Gastrocnemius medialis (tissue), 4 donors: ENCODE data around the gene SFXN3. TPM values are rescaled to one million over a fixed set of nuclear protein-coding genes. Genes with fewer than 3 reads are reported as not detected.

Experiments
- ATAC-seq, 2 donors: fragments of 150-250 bp; one replicate each; pipeline ENCODE4 v1.9.1; 2016
- DNase-seq, 2 donors: peaks; one replicate each; pipeline ENCODE4 v3.0.0-alpha.2; 2019
- H3K27ac ChIP-seq, 4 donors: fragments of 200-600 bp; sonication (generic); 1 replicate in 1 of 4; 2 replicates in 3 of 4; pipeline ENCODE4 v1.5.1; 2016 to 2018; ENCODE audit warnings: mild to moderate bottlenecking in 2 of 4, moderate library complexity in 1 of 4
- H3K27me3 ChIP-seq, 3 donors: fragments of 200-600 bp; sonication (generic) in 2 of 3; 1 replicate in 1 of 3; 2 replicates in 2 of 3; pipeline versions ENCODE4 v1.5.1 to v1.6.0; 2016 to 2019; ENCODE audit warnings: mild to moderate bottlenecking in 1 of 3, moderate library complexity in 1 of 3
- H3K36me3 ChIP-seq, 2 donors: fragments of 200-600 bp; sonication (generic) in 1 of 2; one replicate each; pipeline ENCODE4 v1.5.1; 2017 to 2018
- H3K4me1 ChIP-seq, 2 donors: fragments of 200-600 bp; sonication (generic) in 1 of 2; one replicate each; pipeline ENCODE4 v1.5.1; 2016 to 2017; ENCODE audit warnings: mild to moderate bottlenecking in 2 of 2
- H3K4me3 ChIP-seq, 4 donors: fragments of 200-600 bp; sonication (generic) in 3 of 4; 1 replicate in 1 of 4; 2 replicates in 3 of 4; pipeline ENCODE4 v1.5.1; 2016 to 2019; ENCODE audit warnings: mild to moderate bottlenecking in 2 of 4
- H3K9me3 ChIP-seq, 3 donors: fragments of 200-600 bp; sonication (generic) in 2 of 3; 1 replicate in 1 of 3; 2 replicates in 2 of 3; pipeline ENCODE4 v1.5.1; 2016 to 2019
- CTCF ChIP-seq, 5 experiments: fragments of 450-650 bp in 3 of 5; fragments of 200-600 bp in 2 of 5; sonication (generic) in 2 of 5; IDR thresholded peaks in 4 of 5; conservative IDR thresholded peaks in 1 of 5; 1 replicate in 4 of 5; 2 replicates in 1 of 5; pipeline ENCODE4 v1.5.1; 2016 to 2019; ENCODE audit warnings: antibody characterized with exemption in 5 of 5, mild to moderate bottlenecking in 3 of 5, moderate library complexity in 3 of 5
- POLR2A ChIP-seq, 2 donors: fragments of 450-650 bp; IDR thresholded peaks; one replicate each; pipeline ENCODE4 v1.6.1; 2017; ENCODE audit warnings: antibody characterized with exemption in 2 of 2, mild to moderate bottlenecking in 2 of 2, moderate library complexity in 2 of 2
- in situ Hi-C, 4 donors: fragments of 200-750 bp; cut with MboI; loops; one replicate each; pipeline versions ENCODE4 v1.15.0 to v1.8.0; 2017; ENCODE audit warnings: low sequenced_read_pairs in 4 of 4
- intact Hi-C: fragments of 100-400 bp; cut with DNase I; formaldehyde crosslinking; loops from one replicate; pipeline ENCODE4 v1.15.1; 2023; ENCODE audit warnings: low total_unique reads
- total RNA-seq, 4 donors: library from RNA; depleted of rRNA; stranded (reverse); fragments of >200 nt; gene quantifications; one replicate each; pipeline versions ENCODE4 v1.1.0 to v1.2.3, GENCODE V29; 2016

Gene SFXN3
- total RNA-seq, 4 donors from 2014 or later, result 4.2 to 9.5 (median 7.0) TPM

- Histone ChIP-seq H3K27me3 (no peaks in the 10 kb centered on the region), H3K27ac (no peak overlapping the region), H3K36me3 (peaks cover 0 to 18% of the 10 kb centered on the region in 2 donors), H3K4me1 (peaks cover 9 to 15% of the 10 kb centered on the region in 2 donors), H3K9me3 (no peaks in the 10 kb centered on the region), H3K4me3 (no peak overlapping the region)
- ATAC-seq (no peak), DNase-seq (no peak)
- intact Hi-C loops, result no loop called here
- no peak for TF ChIP-seq POLR2A (IDR thresholded peaks at IDR 0.05)
- no peak for TF ChIP-seq CTCF (IDR thresholded peaks at IDR 0.05 in 4 of 5, conservative IDR thresholded peaks at IDR 0.05 in 1 of 5)
- in situ Hi-C loops, result no loop called here
Observed at GRCh38 chr10:101038484-101038883, 7.5 kb downstream of the SFXN3 start.

- DNase-seq (no peak), ATAC-seq (no peak)
- Histone ChIP-seq H3K9me3 (no peaks in the 10 kb centered on the region), H3K27me3 (no peaks in the 10 kb centered on the region), H3K36me3 (peaks cover 0 to 18% of the 10 kb centered on the region in 2 donors), H3K4me1 (peaks cover 11 to 16% of the 10 kb centered on the region in 2 donors), H3K4me3 (no peak overlapping the region), H3K27ac (no peak overlapping the region)
- in situ Hi-C loops, result loop anchor here in 1 of 4 donors (10.0 kb wide), 1 partner anchor 105 kb away; no protein-coding TSS in a partner anchor
- intact Hi-C loops, result no loop called here
- no peak for TF ChIP-seq CTCF (IDR thresholded peaks at IDR 0.05 in 4 of 5, conservative IDR thresholded peaks at IDR 0.05 in 1 of 5)
- no peak for TF ChIP-seq POLR2A (IDR thresholded peaks at IDR 0.05)
Observed at GRCh38 chr10:101040061-101040460, 9.0 kb downstream of the SFXN3 start.

GRCh38 chr10:101040851-101041250, 9.8 kb downstream of the SFXN3 start:
- DNase-seq (no peak), ATAC-seq (no peak)
- no peaks in the 10 kb centered on the region for H3K9me3 ChIP-seq
- intact Hi-C loops (loop anchor here (1.0 kb wide), 1 partner anchor 26 kb away; no protein-coding TSS in a partner anchor), in situ Hi-C loops (loop anchor here in 1 of 4 donors (10.0 kb wide), 1 partner anchor 104 kb away; no protein-coding TSS in a partner anchor)
- H3K36me3 ChIP-seq, result peaks cover 0 to 17% of the 10 kb centered on the region in 2 donors
- peaks cover 11 to 16% of the 10 kb centered on the region in 2 donors for H3K4me1 ChIP-seq
- no peaks in the 10 kb centered on the region for H3K27me3 ChIP-seq
- TF ChIP-seq POLR2A (IDR thresholded peaks at IDR 0.05), result no peak
- TF ChIP-seq CTCF (IDR thresholded peaks at IDR 0.05 in 4 of 5, conservative IDR thresholded peaks at IDR 0.05 in 1 of 5), result no peak
- no peak overlapping the region for H3K4me3 ChIP-seq
- no peak overlapping the region for H3K27ac ChIP-seq

- in situ Hi-C loops (loop anchor here in 1 of 4 donors (10.0 kb wide), 1 partner anchor 103 kb away; no protein-coding TSS in a partner anchor), intact Hi-C loops (loop anchor here (1.0 kb wide), 1 partner anchor 26 kb away; no protein-coding TSS in a partner anchor)
- H3K4me1 ChIP-seq, result peaks cover 11 to 16% of the 10 kb centered on the region in 2 donors
- DNase-seq (peak; percentile 66 to 83), ATAC-seq (peak; percentile 83 to 84)
- no peak overlapping the region for H3K4me3 ChIP-seq
- H3K27ac ChIP-seq, result no peak overlapping the region
- no peak for TF ChIP-seq POLR2A (IDR thresholded peaks at IDR 0.05)
- TF ChIP-seq CTCF (IDR thresholded peaks at IDR 0.05 in 4 of 5, conservative IDR thresholded peaks at IDR 0.05 in 1 of 5), result peak; percentile 74 to 87 (median 80)
- no peaks in the 10 kb centered on the region for H3K27me3 ChIP-seq
- H3K9me3 ChIP-seq, result no peaks in the 10 kb centered on the region
- peaks cover 0 to 13% of the 10 kb centered on the region in 2 donors for H3K36me3 ChIP-seq
Observed at GRCh38 chr10:101041252-101041761, 10.3 kb downstream of the SFXN3 start.
